ENCODE data around the gene SLC38A3. TPM values are rescaled to one million over a fixed set of nuclear protein-coding genes. Genes with fewer than 3 reads are reported as not detected.

Gene SLC38A3
- polyA plus RNA-seq, 1 experiment, result 0.06 TPM

- no peaks in the 10 kb centered on the region; the same call in 1 of the 2 replicates for H3K9me3 ChIP-seq (ENCODE audit: control insufficient read depth, insufficient read depth, low read length)
- no peaks in the 10 kb centered on the region for H3K27me3 ChIP-seq (ENCODE audit: control insufficient read depth, insufficient read depth, low read length)
- H3K4me3 ChIP-seq (ENCODE audit: low read depth, low read length), result peak overlapping the region; percentile 17; the same call in 1 of the 2 replicates
- TF ChIP-seq CTCF (IDR thresholded peaks at IDR 0.05; ENCODE audit: low read depth, low read length), result no peak
- peak overlapping the region; percentile 91 for H3K27ac ChIP-seq (ENCODE audit: low read depth, low read length)
- DNase-seq (ENCODE audit: low read depth, low spot score), result no peak
- CTCF ChIA-PET, result interaction anchor here (0.6 to 1.9 kb wide), 30 partner anchors 8 to 1948 kb away, joined by 3 to 45 read pairs (median 4); partner anchors contain the start of genes GNAI2, GNAT1, HYAL3 and NAA80
- POLR2A ChIA-PET, result interaction anchor here (0.8 to 2.8 kb wide), 5 partner anchors 10 to 91 kb away, joined by 3 to 24 read pairs (median 5); partner anchors contain the start of gene GNAI2
These were observed 41.5 kb downstream of the SLC38A3 start for GRCh38 chr3:50246517-50246954.

GRCh38 chr3:50248387-50248786, 43.3 kb downstream of the SLC38A3 start:
- no peaks in the 10 kb centered on the region for H3K27me3 ChIP-seq (ENCODE audit: control insufficient read depth, insufficient read depth, low read length)
- ChIA-PET POLR2A (interaction anchor here (2.8 kb wide), 1 partner anchor 12 kb away, joined by 24 read pairs; the partner anchor contains the start of gene GNAI2), CTCF (interaction anchor here (0.6 to 4.2 kb wide), 6 partner anchors 8 to 56 kb away, joined by 3 to 31 read pairs (median 5); no protein-coding TSS in a partner anchor)
- no peak for DNase-seq (ENCODE audit: low read depth, low spot score)
- H3K4me3 ChIP-seq (ENCODE audit: low read depth, low read length), result no peak overlapping the region
- H3K9me3 ChIP-seq (ENCODE audit: control insufficient read depth, insufficient read depth, low read length), result no peaks in the 10 kb centered on the region; the same call in 1 of the 2 replicates
- TF ChIP-seq CTCF (IDR thresholded peaks at IDR 0.05; ENCODE audit: low read depth, low read length), result no peak
- H3K27ac ChIP-seq (ENCODE audit: low read depth, low read length), result no peak overlapping the region

- ChIA-PET CTCF (interaction anchor here (4.2 kb wide), 1 partner anchor 10 kb away, joined by 31 read pairs; no protein-coding TSS in a partner anchor), POLR2A (interaction anchor here (3.4 kb wide), 1 partner anchor 14 kb away, joined by 10 read pairs; no protein-coding TSS in a partner anchor)
- TF ChIP-seq CTCF (IDR thresholded peaks at IDR 0.05; ENCODE audit: low read depth, low read length), result no peak
- no peaks in the 10 kb centered on the region for H3K27me3 ChIP-seq (ENCODE audit: control insufficient read depth, insufficient read depth, low read length)
- H3K4me3 ChIP-seq (ENCODE audit: low read depth, low read length), result no peak overlapping the region
- no peaks in the 10 kb centered on the region; the same call in 1 of the 2 replicates for H3K9me3 ChIP-seq (ENCODE audit: control insufficient read depth, insufficient read depth, low read length)
- no peak for DNase-seq (ENCODE audit: low read depth, low spot score)
- peak overlapping the region; percentile 11 for H3K27ac ChIP-seq (ENCODE audit: low read depth, low read length)
These were observed 44.4 kb downstream of the SLC38A3 start for GRCh38 chr3:50249457-50249856.

GRCh38 chr3:50250514-50250913, 45.4 kb downstream of the SLC38A3 start:
- no peak overlapping the region for H3K4me3 ChIP-seq (ENCODE audit: low read depth, low read length)
- POLR2A ChIA-PET, result interaction anchor here (0.6 to 3.4 kb wide), 4 partner anchors 9 to 24 kb away, joined by 3 to 10 read pairs (median 5); no protein-coding TSS in a partner anchor
- H3K27me3 ChIP-seq (ENCODE audit: control insufficient read depth, insufficient read depth, low read length), result no peaks in the 10 kb centered on the region
- no peaks in the 10 kb centered on the region; the same call in 1 of the 2 replicates for H3K9me3 ChIP-seq (ENCODE audit: control insufficient read depth, insufficient read depth, low read length)
- CTCF ChIA-PET, result interaction anchor here (0.5 to 4.2 kb wide), 5 partner anchors 7 to 96 kb away, joined by 3 to 31 read pairs (median 3); no protein-coding TSS in a partner anchor
- no peak for DNase-seq (ENCODE audit: low read depth, low spot score)
- TF ChIP-seq CTCF (IDR thresholded peaks at IDR 0.05; ENCODE audit: low read depth, low read length), result no peak
- peak overlapping the region; percentile 11 for H3K27ac ChIP-seq (ENCODE audit: low read depth, low read length)

- Histone ChIP-seq H3K27me3 (ENCODE audit: control insufficient read depth, insufficient read depth, low read length) (no peaks in the 10 kb centered on the region), H3K9me3 (ENCODE audit: control insufficient read depth, insufficient read depth, low read length) (no peaks in the 10 kb centered on the region; the same call in 1 of the 2 replicates), H3K27ac (ENCODE audit: low read depth, low read length) (peak overlapping the region; percentile 47), H3K4me3 (ENCODE audit: low read depth, low read length) (no peak overlapping the region)
- no peak for DNase-seq (ENCODE audit: low read depth, low spot score)
- no peak for TF ChIP-seq CTCF (IDR thresholded peaks at IDR 0.05; ENCODE audit: low read depth, low read length)
- POLR2A ChIA-PET, result interaction anchor here (0.6 to 3.4 kb wide), 4 partner anchors 9 to 24 kb away, joined by 3 to 10 read pairs (median 5); no protein-coding TSS in a partner anchor
- CTCF ChIA-PET, result interaction anchor here (0.5 to 4.2 kb wide), 4 partner anchors 8 to 96 kb away, joined by 3 to 31 read pairs (median 6); no protein-coding TSS in a partner anchor
These were observed 46.1 kb downstream of the SLC38A3 start for GRCh38 chr3:50251220-50251619.
